Lower leg skin (tissue), 4 donors: ENCODE results near the gene CLCA2. TPM values are rescaled to one million over a fixed set of nuclear protein-coding genes. Genes with fewer than 3 reads are reported as not detected.

Experiments
- DNase-seq, 2 donors: peaks; one replicate each; pipeline ENCODE4 v3.0.0-alpha.2; 2019; ENCODE audit warnings: low spot score in 2 of 2
- H3K4me3 ChIP-seq: fragments of 200-600 bp; sonication (generic); 2 replicates; pipeline ENCODE4 v1.5.1; 2017; ENCODE audit warnings: mild to moderate bottlenecking, low read depth; ENCODE audit not compliant: poor library complexity, severe bottlenecking
- POLR2A ChIP-seq, 2 donors: fragments of 450-650 bp; IDR thresholded peaks; one replicate each; pipeline ENCODE4 v1.6.1; 2016 to 2017; ENCODE audit warnings: antibody characterized with exemption in 2 of 2, mild to moderate bottlenecking in 1 of 2, moderate library complexity in 1 of 2
- WGBS, 2 donors: methylation state at CpG; one replicate each; pipeline ENCODE4 v1.1.5; 2018; 5-methylcytosine and 5-hydroxymethylcytosine counted together
- intact Hi-C: fragments of 100-400 bp; cut with DNase I; formaldehyde crosslinking; loops from one replicate; pipeline ENCODE4 v1.15.0; 2023; ENCODE audit warnings: low total_unique reads
- total RNA-seq, 4 donors: library from RNA; depleted of rRNA; stranded (reverse); fragments of >200 nt; gene quantifications; one replicate each; pipeline ENCODE4 v1.1.0, GENCODE V29; 2016
- TF ChIP-seq, protein P1 (sequence below), 3 donors: fragments of 450-650 bp; IDR thresholded peaks; one replicate each; pipeline ENCODE4 v1.5.1; 2016; ENCODE audit warnings: antibody characterized with exemption in 3 of 3, mild to moderate bottlenecking in 3 of 3, moderate library complexity in 2 of 3

Gene CLCA2
- total RNA-seq, 4 donors from 2014 or later = 29.8 to 119 (median 74.2) TPM

DNA sequence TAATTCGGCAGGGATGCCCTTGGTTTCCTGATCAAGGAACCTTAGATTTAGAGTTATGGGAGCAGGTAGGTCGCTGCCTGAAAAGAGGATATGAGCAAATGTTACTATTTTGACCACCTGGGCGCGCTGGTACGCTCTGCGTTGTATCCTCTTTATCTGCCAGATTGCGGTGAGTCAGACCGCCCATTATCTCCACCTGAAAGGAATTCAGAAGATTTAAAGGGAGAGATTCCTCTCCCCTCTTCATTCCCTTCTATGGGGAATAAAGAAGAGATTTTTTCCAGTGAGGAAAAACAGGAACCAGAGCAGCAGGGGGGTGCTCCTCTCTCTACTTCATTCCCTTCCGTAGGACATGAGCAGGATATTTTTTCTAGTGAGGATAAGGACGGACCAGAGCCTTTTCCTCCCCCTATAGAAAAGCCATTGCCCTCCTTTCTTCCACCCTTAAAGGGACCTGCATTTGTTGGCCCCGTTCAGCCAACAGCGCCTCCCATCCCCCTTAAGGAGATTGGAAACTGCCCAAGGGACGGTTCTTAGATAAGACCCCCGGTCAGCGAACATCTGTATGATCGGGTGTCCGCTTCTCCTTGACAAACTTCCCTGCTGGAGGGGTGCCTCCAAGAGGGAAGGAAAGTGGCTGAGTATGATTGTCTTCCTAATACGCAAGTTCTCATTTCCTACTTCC, 78.9 kb downstream of the CLCA2 start:
- 55 to 57% methylated on average over 18 of the region's 18 CpGs for WGBS, 2 donors
- DNase-seq = peak in 1 of 2 donors; percentile 29
- no peak for TF ChIP-seq POLR2A (IDR thresholded peaks at IDR 0.05)
- TF ChIP-seq, protein P1, sequence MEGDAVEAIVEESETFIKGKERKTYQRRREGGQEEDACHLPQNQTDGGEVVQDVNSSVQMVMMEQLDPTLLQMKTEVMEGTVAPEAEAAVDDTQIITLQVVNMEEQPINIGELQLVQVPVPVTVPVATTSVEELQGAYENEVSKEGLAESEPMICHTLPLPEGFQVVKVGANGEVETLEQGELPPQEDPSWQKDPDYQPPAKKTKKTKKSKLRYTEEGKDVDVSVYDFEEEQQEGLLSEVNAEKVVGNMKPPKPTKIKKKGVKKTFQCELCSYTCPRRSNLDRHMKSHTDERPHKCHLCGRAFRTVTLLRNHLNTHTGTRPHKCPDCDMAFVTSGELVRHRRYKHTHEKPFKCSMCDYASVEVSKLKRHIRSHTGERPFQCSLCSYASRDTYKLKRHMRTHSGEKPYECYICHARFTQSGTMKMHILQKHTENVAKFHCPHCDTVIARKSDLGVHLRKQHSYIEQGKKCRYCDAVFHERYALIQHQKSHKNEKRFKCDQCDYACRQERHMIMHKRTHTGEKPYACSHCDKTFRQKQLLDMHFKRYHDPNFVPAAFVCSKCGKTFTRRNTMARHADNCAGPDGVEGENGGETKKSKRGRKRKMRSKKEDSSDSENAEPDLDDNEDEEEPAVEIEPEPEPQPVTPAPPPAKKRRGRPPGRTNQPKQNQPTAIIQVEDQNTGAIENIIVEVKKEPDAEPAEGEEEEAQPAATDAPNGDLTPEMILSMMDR (IDR thresholded peaks at IDR 0.05) = no peak
- no peak overlapping the region for H3K4me3 ChIP-seq
- intact Hi-C loops = loop anchor here (5.0 kb wide), 1 partner anchor 126 kb away; no protein-coding TSS in a partner anchor

DNA sequence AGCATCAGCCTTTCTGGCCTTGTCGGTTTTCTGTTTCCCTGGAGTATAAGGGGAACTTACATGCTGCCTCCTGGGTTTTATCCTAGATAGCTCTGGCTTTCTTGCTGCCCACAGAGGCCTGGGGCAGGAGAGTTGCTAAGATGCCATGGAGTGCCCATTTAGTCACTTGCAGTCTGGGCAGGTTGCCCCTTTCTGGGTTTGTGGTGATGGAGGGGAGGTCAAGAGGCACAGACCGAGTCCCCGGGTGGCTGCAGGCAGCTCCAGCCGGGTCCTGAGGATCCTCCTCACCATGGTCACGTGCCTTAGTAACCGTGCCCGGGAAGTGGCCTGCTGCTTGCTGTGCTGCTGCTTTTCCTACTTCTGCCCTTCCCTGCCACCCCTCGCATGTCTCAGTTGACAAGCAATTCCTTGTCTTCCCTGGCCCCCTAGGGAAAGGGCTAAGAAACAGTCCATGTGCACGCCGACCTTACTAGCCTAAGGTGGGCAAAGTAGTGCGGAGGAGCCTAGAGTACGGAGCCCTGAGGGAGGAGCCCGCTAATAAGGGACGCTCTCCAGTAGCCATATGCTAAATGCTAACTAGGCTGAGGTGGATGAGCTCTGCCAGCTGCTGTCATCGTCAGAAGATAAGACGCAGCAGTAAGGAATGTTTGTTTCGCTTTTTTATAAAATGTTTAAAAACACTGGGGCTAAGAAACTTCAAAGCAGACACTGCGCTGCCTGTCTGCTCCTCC, 79.6 kb downstream of the CLCA2 start:
- no peak for DNase-seq
- TF ChIP-seq, protein P1 (IDR thresholded peaks at IDR 0.05) = no peak
- no peak for TF ChIP-seq POLR2A (IDR thresholded peaks at IDR 0.05)
- intact Hi-C loops = loop anchor here (5.0 kb wide), 1 partner anchor 126 kb away; no protein-coding TSS in a partner anchor

DNA sequence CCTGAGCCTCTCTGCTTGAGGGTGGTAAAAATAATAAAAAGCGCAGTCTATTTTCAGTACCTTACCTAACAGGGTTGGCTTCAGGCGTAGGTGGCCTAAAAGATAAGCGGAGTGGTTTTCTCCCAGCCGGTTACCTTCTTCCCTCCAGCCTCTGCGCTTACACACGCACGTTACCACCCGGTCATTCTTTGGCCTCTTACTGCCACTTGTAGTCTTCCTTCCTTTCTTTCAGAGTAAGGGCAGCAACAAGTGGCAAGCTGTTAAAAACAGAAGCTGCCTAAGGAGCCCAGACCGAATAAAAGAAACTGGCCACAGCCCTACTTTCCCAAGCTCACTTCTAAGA, 80.1 kb downstream of the CLCA2 start:
- H3K4me3 ChIP-seq = no peak overlapping the region
- 39 to 47% methylated on average over 9 of the region's 9 CpGs for WGBS, 2 donors
- no peak for TF ChIP-seq POLR2A (IDR thresholded peaks at IDR 0.05)
- TF ChIP-seq, protein P1 (IDR thresholded peaks at IDR 0.05) = no peak
- no peak for DNase-seq
- intact Hi-C loops = loop anchor here (5.0 kb wide), 1 partner anchor 127 kb away; no protein-coding TSS in a partner anchor

More for the DNA sequence above, 79.6 kb downstream of the CLCA2 start:
- 43 to 50% methylated on average over 18 of the region's 18 CpGs for WGBS, 2 donors
- H3K4me3 ChIP-seq = no peak overlapping the region

DNA sequence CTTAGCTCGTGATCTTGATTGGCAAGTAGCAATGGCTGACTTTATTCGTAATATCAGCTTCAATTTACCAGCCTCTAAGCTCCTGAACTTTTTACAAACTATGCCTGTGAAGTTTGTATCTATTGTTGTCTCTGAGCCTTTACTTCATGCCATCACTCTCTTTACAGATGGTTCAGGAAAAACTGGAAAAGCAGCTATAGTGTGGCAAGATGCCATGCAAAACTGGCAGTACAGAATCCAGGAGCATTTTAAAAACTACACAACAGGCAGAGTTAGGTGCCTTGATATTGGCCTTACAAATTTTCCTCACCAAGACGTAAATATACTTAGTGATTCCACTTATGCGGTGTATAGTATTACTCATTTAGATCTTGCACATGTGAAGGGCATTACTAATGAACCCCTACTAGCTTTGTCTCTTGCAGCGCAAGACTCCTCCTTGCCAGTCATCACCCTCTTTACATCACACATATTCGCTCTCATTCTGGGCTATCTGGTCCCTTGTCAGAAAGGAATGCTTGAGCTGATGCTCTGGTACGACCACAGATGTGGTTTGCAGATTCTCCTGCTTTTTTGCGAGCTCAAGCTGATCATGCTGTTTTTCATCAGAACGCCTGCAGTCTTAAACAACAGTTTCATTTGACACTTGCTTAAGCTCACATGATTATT, 81.1 kb downstream of the CLCA2 start:
- TF ChIP-seq, protein P1 (IDR thresholded peaks at IDR 0.05) = no peak
- no peak for TF ChIP-seq POLR2A (IDR thresholded peaks at IDR 0.05)
- peak in 1 of 2 donors; percentile 76 for DNase-seq
- WGBS, 2 donors = 36 to 38% methylated on average over 9 of the region's 9 CpGs
- no peak overlapping the region for H3K4me3 ChIP-seq
- intact Hi-C loops = loop anchor here (5.0 kb wide), 1 partner anchor 128 kb away; no protein-coding TSS in a partner anchor

DNA sequence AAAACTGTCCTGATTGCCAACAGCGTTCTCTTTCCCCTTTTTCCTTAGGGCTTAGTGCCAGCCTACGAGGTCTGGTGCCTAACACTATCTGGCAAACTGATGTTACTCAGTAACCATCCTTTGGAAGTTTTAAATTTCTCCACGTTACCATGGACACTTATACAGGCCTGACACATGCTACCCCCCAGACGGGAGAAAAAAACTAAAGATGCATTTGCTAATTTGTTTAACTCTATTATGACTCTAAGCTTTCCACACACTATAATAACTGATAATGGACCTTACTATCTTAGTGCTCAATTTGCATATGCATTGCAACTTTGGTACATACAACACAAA, 81.6 kb downstream of the CLCA2 start:
- DNase-seq = no peak
- TF ChIP-seq, protein P1 (IDR thresholded peaks at IDR 0.05) = no peak
- no peak for TF ChIP-seq POLR2A (IDR thresholded peaks at IDR 0.05)
- no peak overlapping the region for H3K4me3 ChIP-seq
- intact Hi-C loops = no loop called here
- WGBS, 2 donors = 27% methylated on average over 4 of the region's 4 CpGs

Other genes with a start within 250 kb of the CLCA2 start
- 10 to 100 TPM; 10.5 to 27.9 (median 13.4) TPM for gene ODF2L, start 27.8 kb upstream of the CLCA2 start, total RNA-seq
- gene CLCA1, start 44.8 kb downstream of the CLCA2 start, total RNA-seq = not detected
- gene CLCA4, start 122.9 kb downstream of the CLCA2 start, total RNA-seq = 1 to 10 TPM in 3 of 4 donors, under 1 TPM in 1; 0.99 to 1.9 (median 1.0) TPM